Pulmonary artery endothelial cell (primary cell): Measurements from ENCODE around the gene EEF1AKMT1. TPM values are rescaled to one million over a fixed set of nuclear protein-coding genes. Genes with fewer than 3 reads are reported as not detected.
"Not testable (repeated sequence)": the region's sequence is repeated elsewhere in the genome, so short reads cannot be mapped to it uniquely, and the experiment has no call there.

ENCODE experiments used
- DNase-seq: peaks from one replicate; pipeline ENCODE4 v3.0.0-alpha.2; 2011; ENCODE audit warnings: low read depth, low spot score
- total RNA-seq: library from RNA; depleted of rRNA; stranded (reverse); fragments of >200 nt; gene quantifications from 2 replicates; pipeline ENCODE4 v1.2.3, GENCODE V29; 2014

The EEF1AKMT1 gene
- total RNA-seq, 1 donor from 2014 or later = 5.9 TPM

GRCh38 chr13:20700288-20700687 is 73.5 kb downstream of the EEF1AKMT1 start:
- no peak for DNase-seq

- no peak for DNase-seq
Observed at GRCh38 chr13:20699715-20700114, 74.0 kb downstream of the EEF1AKMT1 start.

GRCh38 chr13:20696073-20696472 is 77.7 kb downstream of the EEF1AKMT1 start:
- no peak for DNase-seq

GRCh38 chr13:20691616-20692015 is 82.1 kb downstream of the EEF1AKMT1 start:
- no peak for DNase-seq

- DNase-seq = no peak
Observed at GRCh38 chr13:20689291-20689690, 84.5 kb downstream of the EEF1AKMT1 start.

- no peak for DNase-seq
Observed at GRCh38 chr13:20686863-20687579, 86.7 kb downstream of the EEF1AKMT1 start.

- DNase-seq = no peak
Observed at GRCh38 chr13:20686167-20686566, 87.6 kb downstream of the EEF1AKMT1 start.

- DNase-seq = no peak
Observed at GRCh38 chr13:20685092-20685491, 88.7 kb downstream of the EEF1AKMT1 start.

- DNase-seq = no peak
Observed at GRCh38 chr13:20684546-20684945, 89.2 kb downstream of the EEF1AKMT1 start.

- DNase-seq = no peak
Observed at GRCh38 chr13:20684041-20684440, 89.7 kb downstream of the EEF1AKMT1 start.

GRCh38 chr13:20682061-20682460 is 91.7 kb downstream of the EEF1AKMT1 start:
- no peak for DNase-seq

GRCh38 chr13:20681481-20681880 is 92.3 kb downstream of the EEF1AKMT1 start:
- not testable (repeated sequence) for DNase-seq

GRCh38 chr13:20680416-20681080 is 93.2 kb downstream of the EEF1AKMT1 start:
- DNase-seq = no peak

- DNase-seq = no peak
Observed at GRCh38 chr13:20679879-20680278, 93.9 kb downstream of the EEF1AKMT1 start.

Other genes starting within 250 kb of the EEF1AKMT1 start
- 22.6 and 71.7 TPM in 2 replicates for gene CRYL1, start 248.1 kb downstream of the EEF1AKMT1 start, total RNA-seq
- gene IFT88, start 206.8 kb downstream of the EEF1AKMT1 start, total RNA-seq = 9.1 and 10.0 TPM in 2 replicates
- gene IL17D, start 70.3 kb downstream of the EEF1AKMT1 start, total RNA-seq = 5.8 and 9.6 TPM in 2 replicates
- gene XPO4, start 128.8 kb upstream of the EEF1AKMT1 start, total RNA-seq = 29.7 and 42.0 TPM in 2 replicates